GM19467 (cell line): ENCODE results near the gene SMYD3.

Experiments
- ATAC-seq: cut with Tn5 transposase; IDR thresholded peaks from one replicate; pipeline ENCODE4 v1.9.1; 2021; ENCODE audit warnings: mild to moderate bottlenecking, moderate library complexity; ENCODE audit not compliant: unreplicated experiment

Gene SMYD3

DNA sequence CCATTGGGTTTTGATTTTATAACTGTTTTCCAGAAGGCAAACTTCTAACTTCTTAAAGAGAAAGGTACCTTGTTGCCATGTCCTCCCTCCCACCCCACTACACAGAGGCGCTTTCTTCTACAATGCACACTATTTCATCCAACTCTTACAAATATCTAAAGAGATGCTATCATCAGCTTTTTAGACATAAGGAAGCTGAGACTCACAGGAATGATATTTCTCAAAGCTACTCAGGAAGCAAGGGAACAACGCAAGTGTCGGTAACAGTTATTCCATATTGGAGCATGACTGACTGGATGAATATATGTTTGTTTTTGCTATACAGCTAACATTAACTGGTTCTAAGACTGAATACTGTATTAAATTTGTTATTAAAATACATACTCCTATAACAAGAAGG lies 318.0 kb downstream of the SMYD3 start:
- no peak for ATAC-seq

- ATAC-seq, result no peak
Observed at GRCh38 chr1:246187834-246188372, 319.2 kb downstream of the SMYD3 start.

DNA sequence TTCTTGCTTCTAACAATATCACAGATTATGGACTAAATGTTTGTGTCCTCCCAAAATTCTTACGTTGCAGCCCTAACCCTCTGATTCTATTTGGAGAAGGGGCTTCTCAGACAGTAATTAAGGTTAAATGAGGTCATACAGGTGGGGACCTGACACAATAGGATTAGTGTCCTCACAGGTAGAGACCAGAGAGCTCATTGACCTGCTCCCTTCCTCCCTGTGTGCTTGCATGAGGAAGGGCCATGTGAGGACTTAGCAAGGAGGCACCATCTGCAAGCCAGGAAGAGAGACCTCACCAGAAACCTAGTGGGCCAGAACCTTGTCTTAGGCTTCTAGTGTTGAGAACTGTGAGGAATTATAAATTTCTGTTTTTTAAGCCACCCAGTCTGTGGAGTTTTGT lies 322.6 kb downstream of the SMYD3 start:
- no peak for ATAC-seq

DNA sequence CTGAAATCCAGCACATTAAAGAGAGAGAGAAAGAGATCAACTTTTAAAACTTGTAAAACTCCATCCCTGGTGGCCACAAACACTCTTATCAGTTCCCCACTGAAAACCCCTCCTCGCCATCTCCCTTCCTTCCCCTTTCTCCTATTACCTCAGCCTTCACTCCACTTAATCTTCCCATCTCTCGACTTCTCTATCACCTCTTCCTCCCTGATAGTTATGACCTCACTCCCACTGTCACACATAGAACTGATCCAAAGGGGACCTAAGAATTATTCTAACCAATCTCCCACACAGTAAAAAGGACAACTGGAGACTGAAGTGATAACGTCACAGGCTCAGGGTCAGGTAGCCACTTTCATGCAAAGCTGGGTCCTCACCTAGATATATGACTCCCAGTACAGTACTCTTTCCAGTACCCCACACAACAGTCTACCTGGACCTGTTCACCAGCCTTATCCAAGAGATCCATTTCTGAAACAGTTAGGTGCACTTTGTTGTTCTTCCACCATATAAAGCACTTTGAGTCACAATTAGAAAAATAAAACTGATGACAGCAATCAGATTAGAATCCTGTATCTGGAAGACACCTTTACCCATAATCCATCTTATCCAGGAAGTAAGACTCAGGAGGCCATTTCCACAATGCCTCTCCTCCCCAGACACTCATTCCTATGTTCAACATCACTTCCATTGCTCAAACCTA lies 324.8 kb downstream of the SMYD3 start:
- ATAC-seq, result no peak

- ATAC-seq, result no peak
Observed at GRCh38 chr1:246181241-246181640, 325.8 kb downstream of the SMYD3 start.

- ATAC-seq, result no peak
Observed at GRCh38 chr1:246179401-246179800, 327.7 kb downstream of the SMYD3 start.

- no peak for ATAC-seq
Observed at GRCh38 chr1:246178717-246179311, 328.3 kb downstream of the SMYD3 start.

- no peak for ATAC-seq
Observed at GRCh38 chr1:246176126-246177024, 330.7 kb downstream of the SMYD3 start.

DNA sequence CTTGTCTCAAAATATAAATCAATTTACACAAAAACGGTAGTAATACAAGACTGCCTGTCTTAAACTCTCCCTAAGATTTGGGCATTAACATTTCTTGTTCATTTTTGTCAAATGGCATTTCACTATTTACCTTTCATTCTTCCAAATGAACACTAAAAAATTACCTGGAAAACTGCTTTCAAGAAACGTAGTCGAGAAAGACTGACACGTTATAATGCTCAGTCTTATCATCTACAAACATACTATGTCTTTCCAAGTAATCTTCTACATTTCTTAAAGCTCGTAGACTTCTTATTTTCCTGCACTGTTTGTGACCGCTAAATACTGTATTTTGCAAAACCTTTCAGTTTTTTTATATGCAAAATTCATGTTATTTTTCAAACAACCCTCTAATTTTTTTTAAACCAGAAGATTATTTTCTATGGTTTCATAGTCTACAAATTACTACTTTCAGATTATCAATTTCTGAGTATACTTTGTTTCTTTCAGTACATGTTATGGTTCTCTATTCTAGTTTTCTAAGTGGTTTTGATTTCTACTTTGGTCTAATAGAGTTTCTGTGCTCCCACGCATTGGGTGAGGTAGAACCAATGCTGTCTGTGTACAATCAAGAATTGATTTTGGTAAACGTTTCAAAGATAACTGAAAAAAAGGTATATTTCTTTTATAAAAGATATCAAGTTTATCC lies 336.4 kb downstream of the SMYD3 start:
- no peak for ATAC-seq

DNA sequence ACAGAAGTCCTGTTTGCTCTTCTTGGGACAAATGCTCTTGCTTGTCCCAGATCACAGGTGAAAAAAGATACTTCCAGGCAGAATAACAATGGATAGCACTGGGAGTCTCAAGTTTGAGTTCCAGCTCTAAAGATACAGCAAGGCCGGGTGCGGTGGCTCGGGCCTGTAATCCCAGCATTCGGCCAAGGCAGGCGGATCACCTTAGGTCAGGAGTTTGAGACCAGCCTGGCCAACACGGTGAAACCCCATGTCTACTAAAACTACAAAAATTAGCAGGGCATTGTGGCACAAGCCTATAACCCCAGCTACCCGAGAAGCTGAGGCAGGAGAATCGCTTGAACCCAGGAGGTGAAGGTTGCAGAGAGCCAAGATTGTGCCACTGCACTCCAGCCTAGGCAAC lies 337.6 kb downstream of the SMYD3 start:
- ATAC-seq, result no peak

DNA sequence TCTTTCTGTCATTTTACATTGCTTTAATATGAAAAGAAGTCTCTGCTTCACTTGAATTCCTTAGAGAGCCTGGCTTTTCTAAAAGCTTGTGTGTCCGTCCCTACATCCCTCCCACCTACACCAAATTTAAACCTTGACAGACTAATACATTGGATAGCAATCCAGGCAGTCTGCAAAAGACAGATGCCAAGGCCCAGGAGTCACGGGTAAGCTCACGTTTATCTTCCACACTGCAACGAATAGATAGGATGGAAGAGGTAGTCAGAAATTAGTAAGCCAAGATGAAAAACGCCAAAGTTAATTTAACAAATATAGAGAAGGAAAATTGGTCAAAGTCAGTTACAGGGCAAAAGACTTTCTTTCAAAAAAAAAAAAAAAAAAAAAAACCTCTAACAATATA lies 338.1 kb downstream of the SMYD3 start:
- ATAC-seq, result no peak

- ATAC-seq, result no peak
Observed at GRCh38 chr1:246166841-246167240, 340.2 kb downstream of the SMYD3 start.

GRCh38 chr1:246165826-246166709 lies 341.0 kb downstream of the SMYD3 start:
- ATAC-seq, result no peak

GRCh38 chr1:246164764-246165163 lies 342.3 kb downstream of the SMYD3 start:
- ATAC-seq, result no peak

- no peak for ATAC-seq
Observed at GRCh38 chr1:246162560-246162959, 344.5 kb downstream of the SMYD3 start.

DNA sequence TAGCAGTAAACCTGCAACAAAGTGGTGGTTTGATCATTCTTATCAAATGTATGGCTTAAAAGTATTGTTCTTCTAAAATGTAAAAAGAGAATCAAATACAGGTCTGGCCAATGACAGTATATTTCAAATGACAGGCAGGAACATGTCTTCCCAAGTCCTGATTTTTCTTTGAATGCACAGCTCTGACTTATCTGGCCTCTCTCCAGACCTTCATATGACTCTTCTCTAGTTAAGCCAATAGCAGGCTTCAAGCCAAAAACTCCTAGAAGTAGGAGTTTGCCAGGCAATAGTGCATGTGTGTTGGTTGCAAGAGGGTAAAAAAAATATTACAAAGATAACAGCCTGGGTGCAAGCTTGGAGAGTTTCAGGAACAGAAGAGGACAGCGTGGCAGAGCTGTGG lies 345.5 kb downstream of the SMYD3 start:
- no peak for ATAC-seq

GRCh38 chr1:246160905-246161304 lies 346.2 kb downstream of the SMYD3 start:
- ATAC-seq, result no peak

DNA sequence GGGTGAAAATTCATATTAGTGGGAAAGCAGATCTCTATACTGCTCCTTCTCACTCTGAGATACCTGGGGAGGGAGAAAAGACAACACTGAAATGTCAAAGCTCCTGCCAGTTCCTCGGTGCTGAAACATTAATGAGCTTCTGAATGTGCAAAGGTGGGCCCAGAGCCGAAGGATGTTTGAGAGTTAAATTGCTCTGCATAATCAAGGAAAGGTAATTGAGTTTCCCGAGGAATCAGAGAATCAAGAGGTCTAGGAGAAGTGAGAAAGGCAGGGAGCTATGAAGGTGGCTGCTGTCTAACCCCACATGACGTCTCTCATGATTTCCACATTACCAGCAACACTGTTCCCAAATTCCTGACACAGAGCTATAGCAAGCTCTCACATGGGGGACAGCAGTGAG lies 346.7 kb downstream of the SMYD3 start:
- no peak for ATAC-seq

DNA sequence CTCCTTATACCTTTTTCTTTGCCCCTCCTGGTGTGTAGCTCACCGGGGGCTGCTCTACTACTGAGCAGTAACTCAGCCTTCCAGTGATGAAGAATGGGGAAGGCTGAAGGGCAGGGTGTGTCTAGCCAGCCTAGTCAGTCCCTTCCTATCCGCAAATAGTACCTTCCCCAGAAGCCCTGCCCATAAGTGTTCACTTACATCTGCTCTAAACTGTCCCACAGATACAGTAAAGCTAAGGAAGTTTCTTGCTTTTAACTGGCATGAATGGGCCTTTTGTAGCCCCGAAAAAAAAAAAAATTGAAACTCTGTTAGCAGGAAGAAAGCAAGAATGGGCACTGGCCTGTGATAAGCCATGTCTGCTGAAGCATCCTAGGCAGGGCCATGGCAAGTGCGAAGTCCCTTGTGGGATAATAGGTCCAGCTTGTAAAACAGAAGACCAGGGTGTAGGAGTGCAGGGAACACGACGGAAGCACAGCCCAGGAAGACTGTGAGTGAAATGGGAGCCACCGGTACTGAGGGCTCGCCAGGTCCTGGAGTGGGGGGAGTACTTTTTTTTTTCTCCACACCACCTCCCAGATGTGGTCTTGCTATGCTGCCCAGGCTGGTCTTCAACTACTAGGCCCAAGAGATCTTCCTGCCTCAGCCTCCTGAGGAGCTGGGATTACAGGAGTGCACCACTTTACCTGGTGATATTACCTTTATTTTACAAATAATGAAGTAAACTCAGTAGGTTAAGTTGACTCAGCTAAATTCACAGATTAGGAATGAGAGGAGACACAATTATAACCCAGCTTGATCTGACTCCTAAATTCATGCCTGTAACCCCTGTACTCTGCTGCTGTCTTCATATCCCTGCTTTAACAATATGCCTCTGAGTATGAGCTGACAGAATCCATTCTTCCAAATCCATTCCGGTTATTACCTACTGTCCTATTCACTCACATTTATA lies 347.5 kb downstream of the SMYD3 start:
- no peak for ATAC-seq
